ENCODE data around the gene FAM114A2.

The FAM114A2 gene

GRCh38 chr5:153952893-153953292, 85.8 kb downstream of the FAM114A2 start:
- intact Hi-C loops (cut with DNase I; ENCODE audit: low total_unique reads), result no loop called here
- H3K36me3 ChIP-seq, result no peaks in the 10 kb centered on the region
- H3K4me1 ChIP-seq, result peaks cover 0 to 13% (median 2%) of the 10 kb centered on the region in 4 donors
- H3K4me3 ChIP-seq, result no peak overlapping the region
- no peaks in the 10 kb centered on the region for H3K9me3 ChIP-seq
- H3K27me3 ChIP-seq, result no peaks in the 10 kb centered on the region
- H3K27ac ChIP-seq, result peak overlapping the region; percentile 33 to 45
- no peak for TF ChIP-seq CTCF (IDR thresholded peaks at IDR 0.05)
- DNase-seq, result no peak

- H3K27ac ChIP-seq, result no peak overlapping the region
- no peaks in the 10 kb centered on the region for H3K27me3 ChIP-seq
- DNase-seq, result no peak
- TF ChIP-seq CTCF (IDR thresholded peaks at IDR 0.05), result no peak
- H3K4me3 ChIP-seq, result no peak overlapping the region
- intact Hi-C loops (cut with DNase I; ENCODE audit: low total_unique reads), result no loop called here
- peaks cover 0 to 11% (median 2%) of the 10 kb centered on the region in 4 donors for H3K4me1 ChIP-seq
- no peaks in the 10 kb centered on the region for H3K36me3 ChIP-seq
- no peaks in the 10 kb centered on the region for H3K9me3 ChIP-seq
These were observed 86.7 kb downstream of the FAM114A2 start for GRCh38 chr5:153952057-153952456.

GRCh38 chr5:153941265-153941664, 97.4 kb downstream of the FAM114A2 start:
- no peaks in the 10 kb centered on the region for H3K36me3 ChIP-seq
- intact Hi-C loops (cut with DNase I; ENCODE audit: low total_unique reads), result no loop called here
- no peak for DNase-seq
- no peak overlapping the region for H3K4me3 ChIP-seq
- H3K4me1 ChIP-seq, result no peaks in the 10 kb centered on the region
- no peak for TF ChIP-seq CTCF (IDR thresholded peaks at IDR 0.05)
- no peak overlapping the region for H3K27ac ChIP-seq
- H3K27me3 ChIP-seq, result no peaks in the 10 kb centered on the region
- peaks cover 0 to 38% (median 32%) of the 10 kb centered on the region in 3 donors for H3K9me3 ChIP-seq
